Fibroblast of lung (primary cell): ENCODE results near the gene BANF1. TPM values are rescaled to one million over a fixed set of nuclear protein-coding genes. Genes with fewer than 3 reads are reported as not detected.

Experiments
- DNase-seq, 2 donors: peaks; one replicate each; pipeline versions ENCODE4 v3.0.0 to v3.0.0-alpha.2; 2010; ENCODE audit warnings: low read depth in 2 of 2
- H2AFZ ChIP-seq: 2 replicates; pipeline ENCODE4 v1.5.1; 2012; ENCODE audit warnings: low read length, control low read depth, inconsistent platforms
- H3K27ac ChIP-seq: 2 replicates; pipeline ENCODE4 v1.5.1; 2011; ENCODE audit warnings: low read length, control low read depth; ENCODE audit not compliant: insufficient read depth
- H3K27me3 ChIP-seq: 2 replicates; pipeline ENCODE4 v1.5.1; 2011; ENCODE audit warnings: mild to moderate bottlenecking, low read length; ENCODE audit not compliant: control insufficient read depth, insufficient read depth
- H3K36me3 ChIP-seq: 2 replicates; pipeline ENCODE4 v1.5.1; 2011; ENCODE audit warnings: low read length; ENCODE audit not compliant: control insufficient read depth, insufficient read depth
- H3K4me1 ChIP-seq: 2 replicates; pipeline ENCODE4 v1.5.1; 2011; ENCODE audit warnings: low read length; ENCODE audit not compliant: control insufficient read depth, insufficient read depth; ENCODE audit errors: extremely low read depth
- H3K4me2 ChIP-seq: 2 replicates; pipeline ENCODE4 v1.5.1; 2011; ENCODE audit warnings: low read length, control low read depth; ENCODE audit not compliant: insufficient read depth; ENCODE audit errors: extremely low read depth
- H3K4me3 ChIP-seq, 4 experiments: fragments of 200-600 bp in 1 of 4; sonication (generic) in 1 of 4; replicated peaks in 1 of 4; 2 replicates each; pipeline ENCODE4 v1.5.1; 2011 to 2016; ENCODE audit warnings: low read length in 4 of 4, low read depth in 3 of 4, mild to moderate bottlenecking in 3 of 4, control low read depth in 2 of 4, inconsistent platforms in 1 of 4, mixed read lengths in 1 of 4; ENCODE audit not compliant: insufficient read depth in 1 of 4; ENCODE audit errors: control extremely low read depth in 1 of 4
- H3K79me2 ChIP-seq: 2 replicates; pipeline ENCODE4 v1.5.1; 2012; ENCODE audit warnings: mild to moderate bottlenecking, low read length, inconsistent platforms; ENCODE audit not compliant: control insufficient read depth, insufficient read depth
- H3K9ac ChIP-seq: 2 replicates; pipeline ENCODE4 v1.5.1; 2011; ENCODE audit warnings: mild to moderate bottlenecking, low read length, control low read depth; ENCODE audit not compliant: insufficient read depth
- H3K9me3 ChIP-seq: 2 replicates; pipeline ENCODE4 v1.5.1; 2012; ENCODE audit warnings: low read depth, low read length; ENCODE audit not compliant: control insufficient read depth, insufficient read depth
- H4K20me1 ChIP-seq: 2 replicates; pipeline ENCODE4 v1.5.1; 2011; ENCODE audit warnings: low read length; ENCODE audit not compliant: control insufficient read depth, insufficient read depth; ENCODE audit errors: extremely low read depth
- CTCF ChIP-seq, 2 donors: IDR thresholded peaks in 1 of 2; conservative IDR thresholded peaks in 1 of 2; 1 replicate in 1 of 2; 2 replicates in 1 of 2; pipeline ENCODE4 v1.5.1; 2011 to 2012; ENCODE audit warnings: low read length in 2 of 2, control low read depth in 1 of 2, inconsistent platforms in 1 of 2, low read depth in 1 of 2, mild to moderate bottlenecking in 1 of 2
- EZH2 ChIP-seq: IDR thresholded peaks from 2 replicates; pipeline ENCODE4 v1.5.1; 2012; ENCODE audit warnings: low read length, control low read depth, mild to moderate bottlenecking; ENCODE audit errors: missing control alignments
- polyA plus RNA-seq, 2 donors: library from polyadenylated mRNA; depleted of rRNA in 1 of 2; stranded (reverse) in 1 of 2; unstranded in 1 of 2; fragments of >200 nt; gene quantifications; 2 replicates each; pipeline ENCODE4 v1.2.1, GENCODE V29; 2011 to 2012; ENCODE audit warnings: missing spikeins in 1 of 2
- total RNA-seq: library from RNA; depleted of rRNA; stranded (reverse); fragments of >200 nt; gene quantifications from 2 replicates; pipeline ENCODE4 v1.2.1, GENCODE V29; 2014

Gene BANF1
- total and polyA plus RNA-seq, 2 donors (not counting 1 experiment from before 2014, with no cell fraction given), result 19.0 to 156 TPM

DNA sequence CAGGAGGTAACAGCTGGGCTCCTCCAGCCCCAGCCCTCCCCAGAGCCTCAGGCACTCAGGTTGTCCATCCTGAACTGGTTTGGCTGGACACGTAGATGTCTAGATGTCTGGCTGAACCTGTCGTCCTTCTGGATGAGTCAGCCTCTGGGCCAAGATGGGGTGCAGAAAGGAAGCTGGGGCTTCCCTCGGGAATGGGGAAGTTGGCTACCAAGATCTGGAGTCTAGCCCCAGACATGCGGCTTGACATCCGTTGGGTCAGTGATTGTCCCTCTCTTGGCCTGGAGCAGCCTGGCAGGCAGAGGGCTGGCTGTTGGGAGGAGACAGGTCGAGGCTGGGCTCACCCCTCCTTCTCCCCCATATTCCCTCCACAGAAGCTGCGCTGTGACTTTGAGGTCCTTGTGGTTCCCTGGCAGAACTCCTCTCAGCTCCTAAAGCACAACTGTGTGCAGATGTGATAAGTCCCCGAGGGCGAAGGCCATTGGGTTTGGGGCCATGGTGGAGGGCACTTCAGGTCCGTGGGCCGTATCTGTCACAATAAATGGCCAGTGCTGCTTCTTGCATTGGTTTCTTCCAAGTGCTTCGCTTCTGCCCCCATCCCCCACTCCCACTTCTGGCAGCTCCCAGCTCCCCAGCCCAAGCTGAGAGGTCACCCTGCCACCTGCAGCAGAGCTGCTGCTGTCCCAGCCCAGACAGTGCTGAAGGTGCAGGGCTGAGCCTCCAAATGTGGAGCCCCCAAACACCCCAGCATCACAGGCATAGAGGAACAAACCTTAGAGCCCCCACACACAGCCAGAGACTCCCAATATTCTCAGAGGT is 10.9 kb downstream of the BANF1 start:
- TF ChIP-seq CTCF (conservative IDR thresholded peaks at IDR 0.05 in 1 of 2, IDR thresholded peaks at IDR 0.05 in 1 of 2; ENCODE audit: low read depth in 1 of 2, low read length in 2 of 2) (no peak), EZH2 (no peak)
- DNase-seq, result no peak
- peaks cover 7% of the 10 kb centered on the region for H3K27me3 ChIP-seq
- H3K36me3 ChIP-seq, result no peaks in the 10 kb centered on the region
- no peaks in the 10 kb centered on the region for H4K20me1 ChIP-seq
- no peak overlapping the region for H3K9ac ChIP-seq
- H2AFZ ChIP-seq, result no peak overlapping the region
- H3K4me3 ChIP-seq, result no peak overlapping the region
- no peaks in the 10 kb centered on the region for H3K9me3 ChIP-seq
- no peak overlapping the region for H3K4me2 ChIP-seq
- H3K79me2 ChIP-seq, result no peaks in the 10 kb centered on the region
- no peak overlapping the region for H3K27ac ChIP-seq
- H3K4me1 ChIP-seq, result peaks cover 3% of the 10 kb centered on the region

- Histone ChIP-seq H3K9me3 (no peaks in the 10 kb centered on the region), H2AFZ (no peak overlapping the region), H3K36me3 (no peaks in the 10 kb centered on the region), H3K27me3 (peaks cover 7% of the 10 kb centered on the region), H3K27ac (no peak overlapping the region), H3K4me1 (peaks cover 3% of the 10 kb centered on the region), H3K4me3 (no peak overlapping the region), H4K20me1 (no peaks in the 10 kb centered on the region), H3K9ac (no peak overlapping the region), H3K4me2 (no peak overlapping the region), H3K79me2 (no peaks in the 10 kb centered on the region)
- DNase-seq, result no peak
- TF ChIP-seq EZH2, result no peak
- no peak for TF ChIP-seq CTCF (conservative IDR thresholded peaks at IDR 0.05 in 1 of 2, IDR thresholded peaks at IDR 0.05 in 1 of 2; ENCODE audit: low read depth in 1 of 2, low read length in 2 of 2)
Observed at GRCh38 chr11:66013762-66014100, 11.4 kb downstream of the BANF1 start.

DNA sequence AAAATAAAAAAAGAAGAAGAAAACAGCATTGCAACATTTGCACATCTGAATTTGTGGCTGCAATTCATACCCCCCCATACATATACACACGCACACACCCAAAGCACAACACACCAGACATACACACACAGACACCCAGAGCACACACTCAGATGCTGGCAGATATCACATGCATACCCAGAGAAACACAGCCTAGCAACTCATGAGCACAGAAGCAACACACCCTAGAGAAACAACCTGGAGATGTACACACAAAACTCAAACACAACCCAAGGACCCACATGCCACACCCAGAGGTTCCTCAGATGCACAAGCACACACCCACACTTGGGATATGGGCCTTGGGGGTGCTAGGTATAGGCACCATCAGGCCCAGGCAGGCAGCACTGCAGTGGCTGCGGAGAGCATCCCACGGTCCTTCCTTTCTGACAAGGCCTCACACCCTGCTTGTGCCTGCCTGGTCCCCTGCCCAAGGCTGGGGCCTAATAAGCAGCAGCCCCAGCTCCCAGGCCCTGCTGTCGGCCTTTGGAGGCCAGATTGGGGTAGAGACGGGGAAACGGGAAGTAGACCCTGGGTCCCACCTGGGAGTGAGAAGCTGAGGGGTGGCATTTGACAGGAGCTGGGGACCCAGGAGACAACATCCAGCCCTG is 12.6 kb downstream of the BANF1 start:
- Histone ChIP-seq H3K9ac (no peak overlapping the region), H2AFZ (no peak overlapping the region), H3K9me3 (no peaks in the 10 kb centered on the region), H4K20me1 (no peaks in the 10 kb centered on the region), H3K4me2 (no peak overlapping the region), H3K79me2 (no peaks in the 10 kb centered on the region), H3K27me3 (peaks cover 7% of the 10 kb centered on the region), H3K4me3 (no peak overlapping the region), H3K36me3 (no peaks in the 10 kb centered on the region), H3K4me1 (peaks cover 3% of the 10 kb centered on the region), H3K27ac (no peak overlapping the region)
- DNase-seq, result no peak
- TF ChIP-seq EZH2 (no peak), CTCF (conservative IDR thresholded peaks at IDR 0.05 in 1 of 2, IDR thresholded peaks at IDR 0.05 in 1 of 2; ENCODE audit: low read depth in 1 of 2, low read length in 2 of 2) (no peak)
